HG02884 (cell line): ENCODE measurements around the gene CHP2.
"Not testable (repeated sequence)": the region's sequence is repeated elsewhere in the genome, so short reads cannot be mapped to it uniquely, and the experiment has no call there.

Experiments used
- ATAC-seq: cut with Tn5 transposase; IDR thresholded peaks from one replicate; pipeline ENCODE4 v1.9.1; 2021; ENCODE audit warnings: mild to moderate bottlenecking, moderate library complexity; ENCODE audit not compliant: unreplicated experiment

The CHP2 gene

DNA sequence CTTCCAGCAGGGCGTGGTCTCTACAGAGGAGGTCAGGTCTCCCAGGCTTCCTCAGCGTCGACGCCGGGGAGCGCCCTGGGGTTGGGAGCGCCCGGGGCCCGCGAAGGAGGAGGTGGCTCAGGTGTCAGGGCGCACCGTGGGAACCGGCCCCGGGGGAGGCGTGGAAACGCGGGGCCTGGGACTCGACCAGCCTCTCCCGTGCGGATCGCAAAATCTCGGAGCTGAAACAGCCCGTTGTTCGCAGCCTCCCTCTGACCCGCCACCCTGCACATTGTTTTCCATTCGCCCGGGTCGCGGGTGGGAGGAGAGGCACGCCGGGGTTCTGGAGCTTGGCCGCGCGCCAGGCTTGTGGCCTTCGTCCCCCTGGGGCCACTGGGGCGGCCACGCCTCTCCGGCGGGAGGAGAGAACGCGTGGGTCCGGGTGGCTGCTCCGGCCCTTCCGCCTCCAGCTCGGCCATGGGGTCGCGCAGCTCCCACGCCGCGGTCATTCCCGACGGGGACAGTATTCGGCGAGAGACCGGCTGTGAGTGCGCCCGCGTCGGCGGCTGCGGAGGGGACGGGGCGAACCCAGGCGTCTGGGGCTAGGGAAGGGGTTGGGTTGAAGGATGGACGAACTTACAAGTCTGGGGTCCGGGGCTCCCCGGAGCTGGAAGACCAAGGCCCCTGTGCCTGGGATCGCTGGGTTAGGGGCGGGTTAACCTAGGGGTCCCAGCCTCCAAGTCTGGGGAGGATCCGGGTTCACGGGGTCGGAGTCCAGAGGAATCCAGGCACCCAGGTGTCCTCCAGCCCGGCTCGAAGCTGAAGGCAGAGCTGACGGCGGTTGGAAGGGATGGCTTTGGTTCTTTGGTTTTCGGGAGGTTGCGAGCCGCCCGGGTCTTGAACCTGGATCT lies at the start of gene CHP2:
Gene CHP2 (plus strand): TSS at position 433 of the 890 bp plus-strand sequence. CDS start 24 bp downstream, at position 457.
- no peak for ATAC-seq

- no peak for ATAC-seq
Observed at GRCh38 chr16:23705517-23705902, 49.3 kb upstream of the CHP2 start.

GRCh38 chr16:23706439-23706838 lies 48.4 kb upstream of the CHP2 start:
- ATAC-seq, result no peak

DNA sequence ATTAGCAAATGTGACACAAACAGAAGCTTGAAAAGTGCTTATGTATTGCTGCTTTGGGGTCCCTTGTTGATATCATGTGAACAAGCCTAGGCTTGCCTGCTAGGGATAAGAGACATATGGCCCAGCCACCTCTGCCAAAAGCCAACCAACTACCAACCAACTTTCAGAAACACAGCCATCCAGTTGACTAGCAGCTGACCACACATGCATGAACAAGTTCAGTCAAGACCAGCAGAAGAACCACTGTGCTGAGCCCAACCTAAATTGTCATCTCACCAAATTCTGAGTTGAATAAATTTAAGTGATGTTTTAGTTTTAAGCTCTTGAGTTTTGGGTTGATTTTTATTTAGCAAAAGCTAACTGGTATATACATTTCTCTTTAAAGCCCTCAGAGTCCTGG lies 45.3 kb upstream of the CHP2 start:
- ATAC-seq, result no peak

DNA sequence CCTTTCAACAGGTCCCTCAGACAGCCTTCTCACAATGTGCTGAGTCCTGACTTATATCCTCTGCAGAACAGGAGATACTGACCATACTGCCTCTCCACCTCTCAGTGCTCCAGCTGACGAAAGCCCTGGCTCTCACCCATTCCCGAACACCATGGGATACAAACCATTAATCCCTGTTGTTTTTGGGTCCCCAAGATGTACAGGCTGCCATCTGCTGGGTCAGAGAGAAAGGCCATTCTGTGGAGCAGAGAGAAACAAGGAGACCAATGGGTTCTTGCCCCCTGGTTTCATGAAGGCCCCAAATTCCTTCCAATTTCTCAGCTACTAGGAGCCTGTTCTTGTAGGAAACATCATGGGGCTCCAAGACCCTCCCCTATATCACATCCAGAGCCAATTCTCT lies 44.8 kb upstream of the CHP2 start:
- no peak for ATAC-seq

DNA sequence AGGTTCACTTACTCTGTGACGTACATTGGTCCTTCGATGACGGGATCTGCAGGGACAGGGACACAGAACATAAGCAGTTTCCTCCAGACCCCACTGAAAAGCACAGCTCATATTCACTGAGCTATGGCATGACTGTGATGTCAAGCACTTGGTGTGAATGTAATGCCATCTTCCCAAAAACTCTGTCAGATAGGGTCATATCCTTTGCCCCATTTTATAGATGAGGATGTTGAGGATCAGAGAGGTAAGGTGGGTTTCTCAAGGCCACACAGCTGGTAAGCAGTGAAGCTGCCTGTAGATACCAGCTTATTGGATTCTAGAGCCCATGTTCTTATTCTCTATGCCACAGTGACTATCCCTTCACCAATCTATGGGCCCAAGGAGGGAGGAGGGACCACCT lies 44.3 kb upstream of the CHP2 start:
- no peak for ATAC-seq

GRCh38 chr16:23711785-23712184 lies 43.0 kb upstream of the CHP2 start:
- ATAC-seq, result no peak

DNA sequence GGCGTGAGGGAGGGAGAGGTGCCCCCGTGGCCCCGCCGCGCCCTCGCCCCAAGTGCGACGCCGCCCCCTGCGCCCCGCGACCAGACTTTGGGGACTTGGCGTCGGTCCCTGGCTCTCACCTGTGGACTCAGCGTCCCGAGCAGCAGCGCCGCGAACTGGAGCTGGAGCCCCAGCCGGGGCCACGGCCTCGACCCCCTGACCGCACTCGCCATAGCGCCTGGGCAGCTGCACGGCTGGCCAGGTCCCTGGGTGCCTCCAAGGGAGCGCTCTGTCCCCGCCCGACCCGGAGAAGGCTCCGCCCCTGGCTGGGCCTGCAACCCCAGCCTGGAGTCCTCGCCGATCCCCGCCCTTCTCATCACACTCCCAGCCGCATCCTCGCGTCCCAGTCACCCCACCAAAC lies 41.9 kb upstream of the CHP2 start, which contains the start of gene ERN2:
Gene ERN2 (minus strand): TSS at position 247 of the 400 bp plus-strand sequence. CDS start 35 bp downstream, at position 212.
- no peak for ATAC-seq

DNA sequence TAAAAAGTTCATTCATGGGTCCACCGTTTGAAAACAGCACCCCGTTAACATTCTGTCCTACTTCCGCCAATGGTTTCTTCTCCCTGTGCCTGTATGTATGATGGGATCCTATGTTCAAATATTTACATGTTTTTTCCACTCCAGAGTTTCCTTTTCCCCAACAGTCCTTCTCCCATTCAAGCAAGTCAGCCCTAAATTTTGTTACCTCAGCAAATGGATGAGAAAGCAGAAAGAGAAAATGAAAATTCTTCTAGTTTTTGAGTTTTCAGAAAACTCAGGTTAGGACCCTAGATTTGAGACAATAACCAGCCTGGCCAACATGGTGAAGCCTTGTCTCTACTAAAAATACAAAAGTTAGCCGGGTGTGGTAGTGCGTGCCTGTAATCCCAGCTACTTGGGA lies 38.3 kb upstream of the CHP2 start:
- no peak for ATAC-seq

DNA sequence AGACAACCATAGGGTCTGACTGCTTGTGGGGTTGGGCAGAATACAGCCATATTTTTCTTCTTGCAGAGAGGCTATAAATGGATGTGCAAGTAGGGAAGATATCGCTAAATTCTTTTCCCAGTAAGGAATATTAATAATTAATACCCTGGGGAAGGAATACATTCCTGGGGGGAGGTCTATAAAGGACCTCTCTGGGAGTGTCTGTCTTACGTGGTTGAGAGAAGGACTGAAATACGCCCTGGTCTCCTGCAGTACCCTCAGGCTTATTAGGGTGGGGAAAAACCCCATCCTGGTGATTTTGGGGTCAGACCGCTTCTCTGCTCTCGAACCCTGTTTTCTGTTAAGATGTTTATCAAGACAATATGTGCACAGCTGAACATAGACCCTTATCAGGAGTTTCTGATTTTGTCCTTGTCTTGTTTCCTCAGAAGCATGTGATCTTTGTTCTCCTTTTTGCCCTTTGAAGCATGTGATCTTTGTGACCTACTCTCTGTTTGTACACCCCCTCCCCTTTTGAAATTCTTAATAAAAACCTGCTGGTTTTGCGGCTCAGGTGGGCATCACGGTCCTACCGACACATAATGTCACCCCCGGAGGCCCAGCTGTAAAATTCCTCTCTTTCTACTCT lies 32.1 kb upstream of the CHP2 start:
- ATAC-seq, result not testable (repeated sequence)

GRCh38 chr16:23724096-23724784 lies 30.6 kb upstream of the CHP2 start:
- ATAC-seq, result no peak

DNA sequence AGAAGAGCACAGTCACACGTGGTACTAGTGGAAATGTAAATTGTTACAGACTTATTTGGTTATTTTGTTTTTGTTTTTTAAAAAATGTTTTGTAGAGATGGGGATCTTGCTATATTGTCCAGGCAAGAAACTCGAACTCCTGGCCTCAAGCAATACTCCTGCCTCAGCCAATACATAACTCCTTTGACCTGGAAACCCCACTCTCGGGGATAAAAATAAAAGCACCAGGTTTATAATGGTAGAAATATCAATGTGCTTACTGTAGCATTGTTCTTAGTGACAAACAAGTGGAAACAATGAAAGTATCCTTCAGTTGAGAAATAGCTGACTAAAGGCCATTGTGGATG lies 30.1 kb upstream of the CHP2 start:
- no peak for ATAC-seq

DNA sequence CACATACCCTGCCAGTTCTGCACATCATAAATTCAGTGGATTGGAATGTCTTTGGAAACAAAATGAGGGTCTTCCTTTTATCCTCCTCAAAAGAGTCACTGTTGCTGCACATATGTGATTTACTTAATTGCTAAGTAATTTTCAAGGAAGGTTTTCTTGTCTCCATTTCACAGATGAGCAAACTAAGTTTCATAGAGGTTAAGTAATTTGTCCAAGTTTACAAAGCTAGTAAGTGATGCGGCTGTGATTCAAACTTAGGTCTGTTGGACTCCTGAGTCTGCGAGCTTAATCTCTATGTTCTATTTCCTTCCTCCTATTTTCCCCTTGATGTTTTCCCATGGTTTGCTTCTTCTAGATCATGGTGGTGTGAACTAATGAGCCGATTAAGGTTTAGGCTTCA lies 28.1 kb upstream of the CHP2 start:
- ATAC-seq, result no peak

DNA sequence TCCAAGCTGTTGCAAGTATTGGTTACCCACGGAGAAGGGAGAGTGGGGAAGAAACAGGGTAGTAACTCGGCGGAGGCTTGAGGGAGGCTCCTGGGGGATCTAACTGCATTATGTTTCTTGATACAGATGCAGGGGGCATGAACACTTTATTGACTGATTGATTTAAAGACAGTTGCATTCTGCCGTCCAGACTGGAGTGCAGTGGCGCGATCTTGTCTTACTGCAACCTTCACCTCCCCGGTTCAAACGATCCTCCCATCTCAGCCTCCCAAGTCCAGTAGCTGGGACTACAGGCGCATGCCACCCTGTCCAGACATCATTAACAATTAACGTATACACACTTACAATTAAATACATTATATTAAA lies 26.7 kb upstream of the CHP2 start:
- no peak for ATAC-seq

DNA sequence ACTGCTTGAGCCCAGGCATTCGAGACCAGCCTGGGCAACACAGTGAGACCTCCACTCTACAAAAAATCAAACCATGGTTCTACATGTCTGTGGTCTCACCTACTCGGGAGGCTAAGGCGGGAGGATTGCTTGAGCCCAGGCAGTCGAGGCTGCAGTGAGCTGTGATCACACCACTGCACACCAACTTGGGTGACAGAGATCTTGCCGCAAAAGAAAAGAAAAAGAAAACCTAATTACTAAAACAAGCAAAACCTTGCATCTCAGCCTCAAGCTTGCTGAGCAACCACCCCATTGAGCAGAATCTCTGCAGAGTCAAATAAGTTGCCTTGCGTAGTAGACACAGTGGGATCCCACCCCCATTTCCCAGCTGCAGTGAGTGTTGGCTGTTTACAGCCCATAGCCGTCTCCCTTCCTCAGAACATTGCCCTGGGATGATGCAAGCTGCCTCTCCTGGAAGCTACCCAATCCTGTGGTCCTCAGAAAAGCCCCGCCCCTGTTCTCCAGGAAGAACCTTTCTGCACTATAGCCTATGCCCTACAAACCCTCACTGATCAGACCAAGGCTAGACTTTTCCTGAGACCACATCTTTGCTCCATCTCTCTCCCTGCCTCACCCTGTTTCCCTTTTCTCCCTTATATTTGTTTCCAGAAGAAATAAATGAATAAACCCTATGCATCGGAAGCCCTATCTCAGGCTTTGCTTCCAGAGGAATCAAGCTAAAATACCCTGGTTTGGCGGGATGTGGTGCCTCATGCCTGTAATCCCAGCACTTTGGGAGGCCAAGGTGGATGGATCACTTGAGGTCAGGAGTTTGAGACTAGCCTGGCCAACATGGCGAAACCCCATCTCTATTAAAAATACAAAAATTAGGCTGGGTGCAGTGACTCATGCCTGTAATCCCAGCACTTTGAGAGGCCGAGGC lies 25.1 kb upstream of the CHP2 start:
- ATAC-seq, result no peak

DNA sequence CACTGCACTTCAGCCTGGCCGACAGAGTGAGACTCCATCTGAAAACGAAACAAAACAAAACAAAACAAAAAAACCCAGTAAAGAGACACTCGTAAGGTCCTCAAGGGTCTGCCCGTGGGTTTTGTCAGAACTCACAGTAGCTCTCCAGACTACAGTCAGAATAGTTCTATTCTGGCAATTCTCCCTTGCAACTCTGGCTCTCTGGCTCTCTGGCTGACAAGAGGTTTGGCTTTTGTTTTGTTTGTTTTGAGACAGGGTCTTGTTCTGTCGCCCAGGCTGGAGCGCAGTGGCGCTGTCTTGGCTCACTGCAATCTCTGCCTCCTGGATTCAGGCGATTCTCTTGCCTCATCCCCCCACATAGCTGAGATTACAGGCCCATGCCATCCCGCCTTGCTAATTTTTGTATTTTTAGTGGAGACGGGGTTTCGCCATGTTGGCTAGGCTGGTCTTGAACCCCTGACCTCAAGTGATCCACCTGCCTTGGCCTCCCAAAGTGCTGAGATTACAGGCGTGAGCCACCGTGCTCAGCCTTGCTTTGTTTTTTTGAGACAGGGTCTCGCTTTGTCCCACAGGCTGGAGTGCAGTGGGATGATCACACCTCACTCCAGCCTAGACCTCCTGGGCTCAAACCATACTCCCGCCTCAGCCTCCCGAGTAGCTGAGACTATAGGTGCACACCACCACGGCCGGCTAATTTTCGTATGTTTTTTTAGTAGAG lies 20.5 kb upstream of the CHP2 start:
- no peak for ATAC-seq

DNA sequence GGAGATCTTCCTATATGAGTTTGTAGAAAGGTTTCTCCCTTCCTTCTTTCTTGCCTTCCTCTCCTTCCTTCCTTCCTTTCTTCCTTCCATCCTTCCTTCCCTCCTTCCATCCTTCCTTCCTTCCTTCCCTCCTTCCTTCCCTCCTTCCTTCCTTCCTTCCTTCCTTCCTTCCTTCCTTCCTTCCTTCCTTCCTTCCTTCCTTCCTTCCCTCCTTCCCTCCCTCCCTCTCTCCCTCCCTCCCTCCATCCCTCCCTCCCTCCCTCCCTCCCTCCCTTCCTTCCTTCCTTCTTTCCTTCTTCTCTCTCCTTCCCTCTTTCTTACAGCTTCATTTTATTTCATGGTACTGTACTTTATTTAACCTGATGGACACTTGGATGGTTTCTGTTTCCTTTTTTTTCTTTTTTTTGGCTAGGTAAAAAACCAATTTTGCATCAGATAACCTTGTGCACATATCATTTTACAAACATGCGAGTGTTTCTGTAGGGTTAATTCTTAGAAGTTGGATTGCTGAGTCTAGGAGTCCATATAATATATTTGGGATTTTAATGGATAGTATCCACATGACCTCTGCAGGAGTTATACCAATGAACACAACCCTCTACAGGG lies 17.3 kb upstream of the CHP2 start:
- ATAC-seq, result not testable (repeated sequence)

DNA sequence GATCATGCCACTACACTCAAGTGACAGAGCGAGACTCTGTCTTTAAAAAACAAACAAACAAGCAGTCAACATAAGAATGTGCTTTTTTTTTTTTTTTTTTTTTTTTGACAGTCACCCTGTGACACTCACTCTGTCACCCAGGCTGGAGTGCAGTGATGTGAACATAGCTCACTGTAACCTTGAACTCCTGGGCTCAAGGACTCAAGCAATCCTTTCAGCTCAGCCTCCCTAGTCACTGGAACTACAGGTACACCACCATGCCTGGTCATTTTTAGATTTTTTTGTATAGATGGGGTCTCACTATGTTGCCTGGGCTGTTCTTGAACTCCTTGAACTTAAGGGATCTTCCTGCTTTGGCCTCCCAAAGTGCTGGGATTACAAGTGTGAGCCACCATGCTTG lies 15.3 kb upstream of the CHP2 start:
- no peak for ATAC-seq

- no peak for ATAC-seq
Observed at GRCh38 chr16:23741675-23742303, 13.0 kb upstream of the CHP2 start.
